ENCODE results near the gene SRSF1.
A peak's percentile ranks its signal among the peaks of the same experiment; 100 is the strongest.
"Not testable (repeated sequence)": the region's sequence is repeated elsewhere in the genome, so short reads cannot be mapped to it uniquely, and the experiment has no call there.

The SRSF1 gene

GRCh38 chr17:57963149-57963511, 43.9 kb downstream of the SRSF1 start:
- no peak for DNase-seq

- DNase-seq, result no peak
Observed at GRCh38 chr17:57962279-57963148, 44.5 kb downstream of the SRSF1 start.

DNA sequence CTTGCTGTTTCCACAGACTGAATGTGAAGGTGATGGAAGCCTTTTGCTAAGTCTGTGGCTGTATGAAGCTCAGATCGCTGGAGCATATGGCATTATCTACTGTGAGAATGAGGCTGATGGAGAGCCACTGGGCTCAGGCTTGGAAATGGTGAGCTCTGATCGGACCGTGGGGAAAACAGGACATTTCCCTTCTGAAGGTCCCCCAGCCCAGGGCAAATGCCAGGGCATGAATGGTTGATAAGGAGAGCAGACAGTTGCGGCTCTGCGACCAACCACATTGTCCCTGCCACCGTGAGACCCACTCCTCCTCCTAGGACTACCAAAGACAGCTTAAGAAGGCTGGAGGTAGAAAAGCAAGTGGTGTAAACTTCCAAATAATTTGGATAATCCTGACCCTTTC, 47.1 kb downstream of the SRSF1 start:
- no peak for DNase-seq

- DNase-seq, result not testable (repeated sequence)
Observed at GRCh38 chr17:57958391-57958790, 48.7 kb downstream of the SRSF1 start.

GRCh38 chr17:57957886-57958285, 49.2 kb downstream of the SRSF1 start:
- DNase-seq, result no peak

- no peak for DNase-seq
Observed at GRCh38 chr17:57957120-57957850, 49.8 kb downstream of the SRSF1 start.

GRCh38 chr17:57956291-57957119, 50.5 kb downstream of the SRSF1 start:
- peak; percentile 32 to 50 for DNase-seq

GRCh38 chr17:57955183-57955931, 51.7 kb downstream of the SRSF1 start, which contains the start of gene CUEDC1:
Gene CUEDC1, minus strand, starts transcription at chr17:57955412. Its CDS starts 69,848 bp downstream, at chr17:57885564.
- DNase-seq, result peak; percentile 64 to 74

DNA sequence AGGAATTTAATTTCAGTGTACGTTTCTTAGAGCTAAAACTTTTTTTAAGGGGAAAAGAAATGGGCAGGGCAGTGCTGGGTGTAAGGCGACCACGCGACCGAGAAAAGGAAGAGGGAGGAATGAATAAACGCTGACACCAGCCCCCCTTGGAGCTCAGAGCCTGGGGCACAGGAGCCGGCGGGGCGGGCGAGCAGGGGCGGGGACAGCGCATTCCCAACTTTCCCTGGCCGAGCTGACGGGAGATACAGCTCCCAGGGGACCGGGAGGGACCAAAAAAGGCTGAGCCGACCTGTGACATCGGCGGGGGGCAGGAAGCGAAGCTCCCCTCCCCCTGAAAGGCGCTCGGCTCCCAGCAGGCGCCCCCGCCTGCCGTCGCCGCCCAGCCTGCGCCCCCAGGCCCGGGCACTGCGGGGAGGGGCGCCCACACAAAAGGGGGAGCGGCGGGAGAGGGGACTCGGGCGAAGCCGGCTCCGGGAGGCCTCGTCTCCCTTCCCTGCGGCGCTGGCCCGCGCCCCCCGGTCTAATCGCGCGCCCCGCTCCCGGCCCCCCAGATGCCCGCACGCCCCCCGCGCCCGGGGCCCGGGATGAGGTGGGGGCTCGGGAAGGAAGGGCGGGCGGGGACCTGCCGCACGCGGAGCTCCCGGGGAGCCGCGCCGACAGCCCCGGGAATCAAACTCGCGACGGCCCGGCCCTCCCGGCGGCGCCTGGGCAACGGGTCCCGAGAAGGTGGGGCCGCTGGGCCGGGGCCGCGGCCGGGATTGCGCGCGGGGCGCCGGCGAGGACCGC, 52.5 kb downstream of the SRSF1 start:
- no peak for DNase-seq

GRCh38 chr17:57953705-57954396, 53.2 kb downstream of the SRSF1 start:
- DNase-seq, result no peak
